HEK293 (cell line): ENCODE results near the gene SH3RF3.

Experiments
- CTCF ChIA-PET: fragments of 350-600 bp; formaldehyde crosslinking; extraction: SDS; loops from one replicate; lab custom pipeline; 2021; ENCODE audit warnings: antibody characterized with exemption; lab: Yijun Ruan, JAX
- POLR2A ChIA-PET: fragments of 300-600 bp; formaldehyde crosslinking; extraction: SDS; loops from one replicate; lab custom pipeline; 2020; ENCODE audit warnings: antibody characterized with exemption, inconsistent platforms; lab: Yijun Ruan, JAX
- H3K27ac ChIP-seq: fragments of 200-500 bp; sonication (Bioruptor generic); 2 replicates; pipeline ENCODE4 v1.5.1; 2014; ENCODE audit warnings: low read depth, low read length, control low read depth, inconsistent platforms; ENCODE audit errors: extremely low read depth
- H3K36me3 ChIP-seq, 2 experiments: fragments of 200-500 bp in 1 of 2; sonication (Bioruptor generic) in 1 of 2; 1 replicate in 1 of 2; 2 replicates in 1 of 2; pipeline ENCODE4 v1.5.1; 2014 to 2017; ENCODE audit warnings: inconsistent platforms in 2 of 2, low read length in 2 of 2; ENCODE audit not compliant: control insufficient read depth in 2 of 2, insufficient read depth in 1 of 2
- H3K4me1 ChIP-seq: fragments of 200-500 bp; sonication (Bioruptor generic); 2 replicates; pipeline ENCODE4 v1.5.1; 2014; ENCODE audit warnings: mild to moderate bottlenecking, low read length, inconsistent platforms; ENCODE audit not compliant: control insufficient read depth, insufficient read depth
- H3K4me3 ChIP-seq: 2 replicates; pipeline ENCODE4 v1.5.1; 2011; ENCODE audit warnings: low read depth, mild to moderate bottlenecking, control low read depth, low read length, moderate library complexity
- H3K9me3 ChIP-seq: fragments of 200-500 bp; sonication (Bioruptor generic); 2 replicates; pipeline ENCODE4 v1.5.1; 2014; ENCODE audit warnings: low read depth, low read length, inconsistent platforms; ENCODE audit not compliant: control insufficient read depth, insufficient read depth
- GFI1B ChIP-seq: fragments of 450-650 bp; formaldehyde crosslinking; IDR thresholded peaks from 2 replicates; pipeline ENCODE4 v1.5.1; 2016; ENCODE audit warnings: missing biosample characterization, missing genetic modification characterization
- GLIS1 ChIP-seq: fragments of 450-650 bp; formaldehyde crosslinking; IDR thresholded peaks from 2 replicates; pipeline ENCODE4 v1.5.1; 2016; ENCODE audit warnings: missing biosample characterization, missing genetic modification characterization
- GLIS2 ChIP-seq: fragments of 450-650 bp; formaldehyde crosslinking; IDR thresholded peaks from 2 replicates; pipeline ENCODE4 v1.5.1; 2016; ENCODE audit warnings: missing biosample characterization, missing genetic modification characterization
- HIC1 ChIP-seq: fragments of 450-650 bp; formaldehyde crosslinking; IDR thresholded peaks from 2 replicates; pipeline ENCODE4 v1.5.1; 2016; ENCODE audit warnings: missing biosample characterization, missing genetic modification characterization
- HOXC10 ChIP-seq: sonication (generic); formaldehyde crosslinking; IDR thresholded peaks from 2 replicates; pipeline ENCODE4 v1.8.1; 2023; ENCODE audit warnings: mild to moderate bottlenecking, missing genetic modification reagents
- IKZF3 ChIP-seq: fragments of 450-650 bp; IDR thresholded peaks from 2 replicates; pipeline ENCODE4 v1.5.0; 2018; ENCODE audit warnings: missing biosample characterization, mild to moderate bottlenecking, missing genetic modification characterization, moderate library complexity
- KLF1 ChIP-seq: fragments of 450-650 bp; formaldehyde crosslinking; IDR thresholded peaks from 2 replicates; pipeline ENCODE4 v1.5.1; 2016; ENCODE audit warnings: missing biosample characterization, missing genetic modification characterization
- KLF9 ChIP-seq: fragments of 450-650 bp; formaldehyde crosslinking; IDR thresholded peaks from 2 replicates; pipeline ENCODE4 v1.5.1; 2016; ENCODE audit warnings: missing biosample characterization, missing genetic modification characterization, low read depth
- MYNN ChIP-seq: fragments of 450-650 bp; formaldehyde crosslinking; IDR thresholded peaks from 2 replicates; pipeline ENCODE4 v1.5.1; 2016; ENCODE audit warnings: missing biosample characterization, missing genetic modification characterization, borderline replicate concordance
- SP3 ChIP-seq: fragments of 450-650 bp; formaldehyde crosslinking; IDR thresholded peaks from 2 replicates; pipeline ENCODE4 v1.5.1; 2016; ENCODE audit warnings: missing biosample characterization, missing genetic modification characterization
- ZBTB10 ChIP-seq: fragments of 450-650 bp; formaldehyde crosslinking; IDR thresholded peaks from 2 replicates; pipeline ENCODE4 v1.5.1; 2016; ENCODE audit warnings: missing biosample characterization, missing genetic modification characterization
- ZBTB8A ChIP-seq: fragments of 450-650 bp; formaldehyde crosslinking; IDR thresholded peaks from 2 replicates; pipeline ENCODE4 v1.5.1; 2016; ENCODE audit warnings: missing biosample characterization, missing genetic modification characterization
- ZNF140 ChIP-seq: fragments of 450-650 bp; formaldehyde crosslinking; IDR thresholded peaks from 2 replicates; pipeline ENCODE4 v1.5.1; 2016; ENCODE audit warnings: missing biosample characterization, missing genetic modification characterization
- ZNF157 ChIP-seq: fragments of 450-650 bp; formaldehyde crosslinking; IDR thresholded peaks from 2 replicates; pipeline ENCODE4 v1.5.1; 2016; ENCODE audit warnings: missing biosample characterization, missing genetic modification characterization
- ZNF16 ChIP-seq: fragments of 450-650 bp; formaldehyde crosslinking; IDR thresholded peaks from 2 replicates; pipeline ENCODE4 v1.5.1; 2016; ENCODE audit warnings: low read depth, missing biosample characterization, missing genetic modification characterization
- ZNF169 ChIP-seq: fragments of 450-650 bp; formaldehyde crosslinking; IDR thresholded peaks from 2 replicates; pipeline ENCODE4 v1.5.1; 2016; ENCODE audit warnings: missing biosample characterization, missing genetic modification characterization
- ZNF175 ChIP-seq: fragments of 450-650 bp; formaldehyde crosslinking; IDR thresholded peaks from 2 replicates; pipeline ENCODE4 v1.5.1; 2016; ENCODE audit warnings: missing biosample characterization, missing genetic modification characterization
- ZNF184 ChIP-seq: fragments of 450-650 bp; IDR thresholded peaks from 2 replicates; pipeline ENCODE4 v1.5.1; 2018; ENCODE audit warnings: missing biosample characterization, mild to moderate bottlenecking, missing genetic modification characterization
- ZNF2 ChIP-seq: fragments of 450-650 bp; formaldehyde crosslinking; IDR thresholded peaks from 2 replicates; pipeline ENCODE4 v1.5.1; 2016; ENCODE audit warnings: missing biosample characterization, missing genetic modification characterization
- ZNF202 ChIP-seq: fragments of 450-650 bp; formaldehyde crosslinking; IDR thresholded peaks from 2 replicates; pipeline ENCODE4 v1.5.1; 2016; ENCODE audit warnings: missing biosample characterization, missing genetic modification characterization, borderline replicate concordance
- ZNF221 ChIP-seq: fragments of 450-650 bp; formaldehyde crosslinking; IDR thresholded peaks from 2 replicates; pipeline ENCODE4 v1.5.1; 2017; ENCODE audit warnings: missing biosample characterization, missing genetic modification characterization, borderline replicate concordance
- ZNF292 ChIP-seq: fragments of 450-650 bp; formaldehyde crosslinking; IDR thresholded peaks from 2 replicates; pipeline ENCODE4 v1.5.1; 2016; ENCODE audit warnings: low read depth, missing biosample characterization, missing genetic modification characterization, borderline replicate concordance
- ZNF48 ChIP-seq: fragments of 450-650 bp; formaldehyde crosslinking; IDR thresholded peaks from 2 replicates; pipeline ENCODE4 v1.5.1; 2016; ENCODE audit warnings: missing biosample characterization, missing genetic modification characterization
- ZNF529 ChIP-seq: fragments of 450-650 bp; formaldehyde crosslinking; IDR thresholded peaks from 2 replicates; pipeline ENCODE4 v1.5.1; 2017; ENCODE audit warnings: missing genetic modification characterization, missing biosample characterization; ENCODE audit not compliant: insufficient replicate concordance
- ZNF621 ChIP-seq: fragments of 450-650 bp; formaldehyde crosslinking; IDR thresholded peaks from 2 replicates; pipeline ENCODE4 v1.5.1; 2017; ENCODE audit warnings: missing biosample characterization, missing genetic modification characterization
- ZNF670 ChIP-seq: fragments of 450-650 bp; formaldehyde crosslinking; IDR thresholded peaks from 2 replicates; pipeline ENCODE4 v1.5.1; 2016; ENCODE audit warnings: missing biosample characterization, missing genetic modification characterization, low read depth
- ZNF704 ChIP-seq: fragments of 450-650 bp; formaldehyde crosslinking; IDR thresholded peaks from 2 replicates; pipeline ENCODE4 v1.5.1; 2016; ENCODE audit warnings: missing biosample characterization, missing genetic modification characterization
- ZNF76 ChIP-seq: fragments of 450-650 bp; formaldehyde crosslinking; IDR thresholded peaks from 2 replicates; pipeline ENCODE4; 2016; ENCODE audit warnings: low read depth, missing biosample characterization, missing genetic modification characterization, borderline replicate concordance
- ZXDB ChIP-seq: fragments of 450-650 bp; formaldehyde crosslinking; IDR thresholded peaks from 2 replicates; pipeline ENCODE4 v1.5.1; 2016; ENCODE audit warnings: missing biosample characterization, missing genetic modification characterization
- TF ChIP-seq, protein P1 (sequence below): fragments of 450-650 bp; formaldehyde crosslinking; IDR thresholded peaks from 2 replicates; pipeline ENCODE4 v1.5.1; 2016; ENCODE audit warnings: missing biosample characterization, missing genetic modification characterization

The SH3RF3 gene

DNA sequence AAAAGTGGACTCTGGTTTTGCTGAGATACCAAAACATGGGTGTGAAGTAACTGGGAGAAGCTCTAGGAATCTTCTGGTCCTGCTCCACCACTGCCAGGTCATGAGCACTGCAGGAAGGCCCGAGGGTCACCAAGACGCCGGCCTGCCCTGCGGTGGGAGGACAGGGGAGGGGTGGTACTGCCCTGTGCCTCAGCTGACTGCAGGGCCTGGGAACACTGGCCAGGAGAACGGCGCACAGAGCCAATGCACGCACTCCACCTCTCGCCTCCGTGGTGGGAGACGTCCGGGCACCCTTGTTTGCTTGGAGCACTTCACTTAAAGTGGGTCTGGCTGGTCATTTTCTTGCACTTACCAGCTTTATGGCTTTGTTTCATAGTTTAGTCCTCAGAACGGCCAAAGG, 153.4 kb downstream of the SH3RF3 start:
- CTCF ChIA-PET, result interaction anchor here (0.7 to 2.2 kb wide), 2 partner anchors 59 to 228 kb away, joined by 3 to 6 read pairs; no protein-coding TSS in a partner anchor
- TF ChIP-seq ZNF704 (tag by site-specific recombination), result no peak
- no peak for TF ChIP-seq ZNF529
- no peak for TF ChIP-seq ZNF621
- no peak for TF ChIP-seq ZNF175 (tag by site-specific recombination)
- no peak for TF ChIP-seq ZNF184 (tag by site-specific recombination)
- TF ChIP-seq ZNF292 (tag by site-specific recombination), result no peak
- no peak for TF ChIP-seq ZNF16 (tag by site-specific recombination)
- no peak for TF ChIP-seq ZNF157 (tag by site-specific recombination)
- no peak for TF ChIP-seq HOXC10
- TF ChIP-seq ZNF221, result no peak
- TF ChIP-seq ZNF202 (tag by site-specific recombination), result no peak
- TF ChIP-seq, all 188 proteins: peak for 0
- Histone ChIP-seq H3K9me3 (no peaks in the 10 kb centered on the region), H3K4me3 (no peak overlapping the region), H3K4me1 (peaks cover 6% of the 10 kb centered on the region), H3K27ac (no peak overlapping the region), H3K36me3 (no peaks in the 10 kb centered on the region)
- POLR2A ChIA-PET, result no interaction called here

- Histone ChIP-seq H3K27ac (no peak overlapping the region), H3K4me1 (peaks cover 6% of the 10 kb centered on the region), H3K36me3 (no peaks in the 10 kb centered on the region), H3K9me3 (no peaks in the 10 kb centered on the region), H3K4me3 (no peak overlapping the region)
- ChIA-PET CTCF (interaction anchor here (2.2 kb wide), 1 partner anchor 227 kb away, joined by 6 read pairs; no protein-coding TSS in a partner anchor), POLR2A (no interaction called here)
- TF ChIP-seq ZNF76 (tag by site-specific recombination), result no peak
- TF ChIP-seq SP3 (tag by site-specific recombination), result no peak
- TF ChIP-seq ZNF169 (tag by site-specific recombination), result no peak
- TF ChIP-seq ZNF48 (tag by site-specific recombination), result no peak
- no peak for TF ChIP-seq KLF9 (tag by site-specific recombination)
- no peak for TF ChIP-seq GLIS1 (tag by site-specific recombination)
- TF ChIP-seq ZXDB, result no peak
- TF ChIP-seq, protein P1, sequence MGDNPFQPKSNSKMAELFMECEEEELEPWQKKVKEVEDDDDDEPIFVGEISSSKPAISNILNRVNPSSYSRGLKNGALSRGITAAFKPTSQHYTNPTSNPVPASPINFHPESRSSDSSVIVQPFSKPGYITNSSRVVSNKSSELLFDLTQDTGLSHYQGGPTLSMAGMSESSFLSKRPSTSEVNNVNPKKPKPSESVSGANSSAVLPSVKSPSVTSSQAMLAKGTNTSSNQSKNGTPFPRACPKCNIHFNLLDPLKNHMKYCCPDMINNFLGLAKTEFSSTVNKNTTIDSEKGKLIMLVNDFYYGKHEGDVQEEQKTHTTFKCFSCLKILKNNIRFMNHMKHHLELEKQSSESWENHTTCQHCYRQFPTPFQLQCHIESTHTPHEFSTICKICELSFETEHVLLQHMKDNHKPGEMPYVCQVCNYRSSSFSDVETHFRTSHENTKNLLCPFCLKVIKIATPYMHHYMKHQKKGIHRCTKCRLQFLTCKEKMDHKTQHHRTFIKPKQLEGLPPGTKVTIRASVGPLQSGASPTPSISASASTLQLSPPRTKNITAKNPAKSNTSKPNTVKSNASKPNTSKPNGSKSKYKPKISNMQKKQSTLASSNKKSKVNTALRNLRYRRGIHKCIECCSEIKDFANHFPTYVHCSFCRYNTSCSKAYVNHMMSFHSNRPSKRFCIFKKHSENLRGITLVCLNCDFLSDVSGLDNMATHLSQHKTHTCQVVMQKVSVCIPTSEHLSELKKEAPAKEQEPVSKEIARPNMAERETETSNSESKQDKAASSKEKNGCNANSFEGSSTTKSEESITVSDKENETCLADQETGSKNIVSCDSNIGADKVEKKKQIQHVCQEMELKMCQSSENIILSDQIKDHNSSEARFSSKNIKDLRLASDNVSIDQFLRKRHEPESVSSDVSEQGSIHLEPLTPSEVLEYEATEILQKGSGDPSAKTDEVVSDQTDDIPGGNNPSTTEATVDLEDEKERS (tag by site-specific recombination), result no peak
- no peak for TF ChIP-seq GLIS2
- TF ChIP-seq KLF1 (tag by site-specific recombination), result no peak
- TF ChIP-seq ZNF670 (tag by site-specific recombination), result no peak
- TF ChIP-seq HIC1 (tag by site-specific recombination), result no peak
- TF ChIP-seq ZBTB10 (tag by site-specific recombination), result no peak
- no peak for TF ChIP-seq GFI1B (tag by site-specific recombination)
- no peak for TF ChIP-seq ZNF140 (tag by site-specific recombination)
- no peak for TF ChIP-seq ZNF2 (tag by site-specific recombination)
- TF ChIP-seq MYNN (tag by site-specific recombination), result no peak
- TF ChIP-seq IKZF3 (tag by site-specific recombination), result no peak
- TF ChIP-seq ZBTB8A (tag by site-specific recombination), result no peak
Observed at GRCh38 chr2:109282865-109283264, 153.9 kb downstream of the SH3RF3 start.
